HG02759 (cell line): Measurements from ENCODE around the gene CNTNAP2.
A peak's percentile ranks its signal among the peaks of the same experiment; 100 is the strongest.

Experiments used
- ATAC-seq: cut with Tn5 transposase; IDR thresholded peaks from one replicate; pipeline ENCODE4 v1.9.1; 2021; ENCODE audit warnings: mild to moderate bottlenecking, moderate library complexity; ENCODE audit not compliant: unreplicated experiment

CNTNAP2 gene

GRCh38 chr7:146116521-146117222 is at the start of gene CNTNAP2:
CNTNAP2 (plus strand) TSS chr7:146116801; CDS start chr7:146116877, 76 bp downstream.
- ATAC-seq, result peak; percentile 23

DNA sequence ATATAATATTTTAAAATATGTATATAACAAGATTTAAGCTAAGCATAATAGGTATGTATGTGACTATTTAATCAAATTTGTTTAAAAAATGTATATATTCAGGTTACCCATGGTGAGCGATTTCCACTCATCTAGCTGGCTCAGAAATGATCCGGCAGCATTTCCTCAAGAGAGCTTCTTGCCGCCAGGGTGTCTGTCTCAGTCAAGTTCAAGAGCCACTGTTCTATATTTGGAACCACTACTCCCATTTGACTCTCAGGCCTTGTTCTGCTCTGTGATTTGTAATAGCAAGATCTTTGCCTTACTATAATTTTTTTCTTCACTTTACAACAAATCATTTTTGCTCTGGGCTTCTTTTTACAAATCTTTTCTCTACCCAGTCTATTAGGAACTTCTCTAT is 48.7 kb upstream of the CNTNAP2 start:
- ATAC-seq, result no peak

GRCh38 chr7:146074195-146074765 is 42.3 kb upstream of the CNTNAP2 start:
- ATAC-seq, result no peak

GRCh38 chr7:146076344-146076743 is 40.3 kb upstream of the CNTNAP2 start:
- ATAC-seq, result no peak

- no peak for ATAC-seq
Measured at GRCh38 chr7:146084086-146084485, 32.5 kb upstream of the CNTNAP2 start.

DNA sequence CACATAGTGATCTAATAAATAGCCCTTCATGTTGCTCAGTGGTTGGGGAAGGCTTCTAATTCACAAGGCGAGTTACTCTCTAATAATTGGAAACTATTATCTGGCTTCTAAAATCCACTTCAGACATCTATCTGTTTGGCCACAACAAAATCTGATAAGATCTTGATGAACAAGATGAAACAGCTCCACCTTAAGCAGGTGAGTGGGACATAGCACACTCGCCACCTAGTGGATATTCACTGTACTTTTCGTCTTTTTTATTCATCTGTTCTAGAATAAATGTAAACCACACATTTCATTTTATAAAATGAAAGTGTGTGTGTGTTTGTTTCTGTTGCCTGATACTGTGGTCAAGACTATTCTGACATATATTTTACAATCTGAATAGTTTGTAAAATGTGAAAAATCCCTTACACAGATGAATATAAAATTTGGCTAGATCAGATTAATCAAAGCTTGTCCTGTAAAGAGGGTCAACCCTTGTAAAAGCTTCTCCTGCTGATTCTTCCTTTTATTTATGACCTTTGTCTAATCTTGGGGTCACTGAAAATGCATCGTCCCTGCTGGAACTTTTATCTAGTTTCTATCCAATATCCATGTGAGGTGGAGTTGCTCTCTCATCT is 26.5 kb upstream of the CNTNAP2 start:
- ATAC-seq, result peak; percentile 86

DNA sequence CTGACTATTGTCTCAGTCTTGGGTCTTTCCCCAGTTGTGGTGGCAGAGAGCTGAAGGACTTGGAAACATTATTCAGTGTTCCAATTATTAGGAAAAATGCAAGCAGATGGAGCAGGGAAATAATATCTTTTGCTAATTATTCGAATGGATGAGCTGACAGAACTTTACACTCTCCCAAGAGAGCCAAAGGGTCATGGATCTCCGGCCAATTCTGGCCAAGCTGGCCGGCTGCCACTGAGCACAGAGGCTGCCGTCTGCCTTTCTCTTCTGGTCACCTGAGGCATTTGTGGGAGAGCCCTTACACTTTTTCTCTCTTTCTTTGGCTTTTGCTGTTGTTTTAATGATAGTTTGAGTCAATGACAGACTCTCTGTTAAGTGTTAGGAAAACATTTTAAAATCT is 22.2 kb upstream of the CNTNAP2 start:
- ATAC-seq, result no peak

DNA sequence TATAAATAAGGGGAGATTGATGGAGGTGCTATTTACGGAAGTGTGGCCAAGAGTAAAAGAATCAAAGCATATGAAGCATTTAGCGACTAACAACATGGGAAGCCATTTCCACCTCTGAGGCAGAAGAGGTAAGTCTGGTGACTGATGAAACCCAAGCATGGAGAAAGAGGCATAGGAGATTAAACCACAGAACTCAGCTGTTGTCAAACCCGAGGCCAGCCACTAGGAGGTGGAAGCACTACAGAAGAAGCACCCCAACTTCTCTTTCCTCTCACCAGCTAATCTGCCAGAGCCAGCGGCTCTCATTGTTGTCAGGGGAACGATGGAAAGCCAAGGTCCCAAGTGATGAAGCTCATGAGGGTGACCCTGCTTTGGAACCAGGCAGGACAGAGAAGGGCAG is 19.6 kb upstream of the CNTNAP2 start:
- no peak for ATAC-seq

DNA sequence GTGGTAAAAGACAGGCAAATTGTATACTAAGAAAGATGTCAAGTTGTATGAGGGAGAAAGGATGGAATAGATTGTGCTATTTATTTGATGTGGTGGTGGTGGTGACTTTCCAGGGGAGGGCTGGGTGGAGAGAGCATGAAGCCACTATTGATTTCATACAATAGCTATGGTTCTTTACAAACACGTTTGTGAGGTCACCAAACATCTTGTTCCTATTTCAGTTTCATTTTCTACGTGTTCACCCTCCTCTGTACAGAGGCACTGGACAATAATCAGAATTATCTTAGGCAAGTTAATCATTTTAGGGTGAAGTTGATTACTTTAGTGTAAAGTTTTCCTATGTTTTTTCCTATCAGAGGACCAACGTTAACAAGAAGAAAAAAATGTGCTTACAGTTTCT is 10.3 kb upstream of the CNTNAP2 start:
- no peak for ATAC-seq

- ATAC-seq, result no peak
Measured at GRCh38 chr7:146112755-146113154, 3.8 kb upstream of the CNTNAP2 start.

GRCh38 chr7:146115548-146115850 is 1.1 kb upstream of the CNTNAP2 start:
- no peak for ATAC-seq

DNA sequence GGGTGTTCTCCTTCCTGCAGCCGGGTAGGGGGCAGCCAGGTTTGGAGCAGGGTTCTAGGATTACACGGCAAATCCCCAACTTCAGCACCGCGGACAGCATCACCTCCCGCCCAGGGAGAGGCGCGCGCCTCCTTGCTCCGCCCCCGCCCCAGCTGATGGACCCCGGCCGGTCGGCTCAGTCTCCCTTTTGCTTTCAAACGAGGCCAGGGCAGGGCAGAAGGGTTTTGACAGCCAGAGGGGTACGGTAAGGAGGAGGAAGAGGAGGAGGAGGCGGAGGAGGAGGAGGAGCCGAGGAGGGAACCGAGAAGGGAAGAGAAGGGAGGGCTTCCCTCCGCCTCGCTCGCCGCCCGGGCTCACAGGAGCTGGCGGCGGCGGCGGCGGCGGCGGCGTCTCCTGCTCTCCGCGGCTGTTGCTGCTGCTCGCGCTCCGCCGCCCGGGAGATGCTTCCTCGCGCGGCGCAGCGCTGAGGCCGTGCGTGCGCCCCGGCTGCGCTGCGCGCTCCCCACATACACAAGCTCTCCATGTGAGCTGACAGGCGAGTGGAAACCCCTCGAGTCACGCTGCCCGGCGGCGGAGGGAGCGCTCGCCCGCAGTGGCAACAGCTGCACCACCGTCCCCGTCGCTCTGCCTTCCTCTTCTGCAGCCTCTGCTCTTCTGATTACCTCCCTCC is 615 bp upstream of the CNTNAP2 start:
- ATAC-seq, result peak; percentile 77

GRCh38 chr7:146117576-146117975 is 975 bp downstream of the CNTNAP2 start:
- no peak for ATAC-seq

GRCh38 chr7:146119002-146119401 is 2.4 kb downstream of the CNTNAP2 start:
- ATAC-seq, result no peak

- no peak for ATAC-seq
Measured at GRCh38 chr7:146123715-146124114, 7.1 kb downstream of the CNTNAP2 start.

GRCh38 chr7:146126767-146127509 is 10.3 kb downstream of the CNTNAP2 start:
- no peak for ATAC-seq

- no peak for ATAC-seq
Measured at GRCh38 chr7:146129296-146129695, 12.7 kb downstream of the CNTNAP2 start.

GRCh38 chr7:146129997-146130396 is 13.4 kb downstream of the CNTNAP2 start:
- no peak for ATAC-seq

DNA sequence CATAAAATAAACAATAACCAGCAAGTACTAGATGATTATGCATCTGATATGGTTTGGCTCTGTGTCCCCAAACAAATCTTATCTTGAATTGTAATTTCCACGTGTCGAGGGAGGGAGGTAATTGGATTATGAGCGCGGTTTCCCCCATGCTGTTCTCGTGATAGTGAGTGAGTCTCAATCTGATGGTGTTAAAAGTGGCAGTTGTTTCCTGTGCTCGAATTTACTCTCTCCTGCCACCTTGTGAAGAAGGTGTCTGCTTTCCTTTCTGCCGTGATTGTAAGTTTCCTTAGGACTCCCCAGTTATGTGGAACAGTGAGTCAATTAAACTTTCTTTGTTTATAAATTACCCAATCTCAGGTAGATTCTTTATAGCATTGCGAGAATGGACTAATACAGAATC is 15.1 kb downstream of the CNTNAP2 start:
- no peak for ATAC-seq

DNA sequence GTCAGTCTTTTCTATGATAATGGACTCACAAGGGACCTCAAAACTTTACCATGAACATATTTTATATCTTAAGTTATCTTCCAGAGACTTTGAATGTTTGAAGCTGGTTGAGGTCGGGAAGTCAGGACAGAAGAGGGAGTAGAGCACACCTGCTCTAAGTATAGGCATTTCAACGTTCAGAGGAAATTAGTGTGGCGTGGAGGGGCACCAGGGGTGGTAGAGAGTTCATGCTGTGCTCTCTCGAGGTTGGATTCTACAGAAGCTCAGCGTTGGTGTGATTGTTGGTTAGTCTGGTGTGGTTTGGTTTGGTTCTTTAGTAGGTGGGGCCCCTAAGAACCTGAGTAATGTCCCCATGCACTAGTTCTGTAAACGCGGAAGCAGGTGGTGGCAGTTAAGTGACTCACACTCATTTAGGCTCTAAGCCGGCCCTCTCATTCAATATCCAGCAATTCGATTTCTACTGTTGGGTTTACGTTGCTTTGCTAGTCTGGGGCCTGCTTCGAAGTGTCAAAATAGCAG is 19.8 kb downstream of the CNTNAP2 start:
- ATAC-seq, result no peak

- no peak for ATAC-seq
Measured at GRCh38 chr7:146138926-146139325, 22.3 kb downstream of the CNTNAP2 start.
